GM19099 (cell line): Measurements from ENCODE around the gene PTPRO.

Experiments used
- POLR2A ChIP-seq: IDR thresholded peaks from 3 replicates; pipeline ENCODE4 v1.6.1; 2011; ENCODE audit warnings: low read depth; ENCODE audit not compliant: insufficient read length; ENCODE audit errors: extremely low read depth

PTPRO gene

GRCh38 chr12:15634010-15634683, 311.8 kb downstream of the PTPRO start:
- no peak for TF ChIP-seq POLR2A

- TF ChIP-seq POLR2A = no peak
Measured at GRCh38 chr12:15636060-15636890, 314.0 kb downstream of the PTPRO start.

- TF ChIP-seq POLR2A = no peak
Measured at GRCh38 chr12:15638231-15638630, 315.9 kb downstream of the PTPRO start.

GRCh38 chr12:15644700-15645099, 322.4 kb downstream of the PTPRO start:
- TF ChIP-seq POLR2A = no peak

DNA sequence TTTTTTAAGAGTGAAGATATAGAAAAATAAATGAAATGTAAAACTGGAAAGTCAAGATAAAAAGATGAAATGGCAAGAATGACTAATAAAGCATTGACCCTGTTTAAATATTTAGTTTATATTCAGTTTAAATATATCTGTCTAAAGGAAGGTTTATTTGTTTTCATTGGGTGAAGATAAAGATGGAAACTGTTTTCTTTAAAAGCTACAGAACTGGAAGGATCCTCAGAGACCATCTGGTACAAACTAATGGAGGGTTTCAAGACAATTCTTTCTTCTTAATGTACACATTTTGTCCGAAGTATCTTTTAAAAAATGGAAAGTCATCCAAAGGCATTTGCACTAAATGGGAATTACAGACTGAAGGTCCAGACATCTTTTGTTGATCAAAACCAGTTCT, 324.3 kb downstream of the PTPRO start:
- no peak for TF ChIP-seq POLR2A
